Forelimb muscle (tissue), 1 donor: ENCODE data around the gene FIBP. TPM values are rescaled to one million over a fixed set of nuclear protein-coding genes. Genes with fewer than 3 reads are reported as not detected.

ENCODE experiments used
- DNase-seq: peaks from one replicate; pipeline ENCODE4 v3.0.0-alpha.2; 2013; ENCODE audit warnings: low read depth
- polyA plus RNA-seq: library from polyadenylated mRNA; unstranded; fragments of 120-200 nt; gene quantifications from one replicate; pipeline ENCODE4 v1.2.1, GENCODE V29; 2013; ENCODE audit not compliant: insufficient read length

The FIBP gene
- polyA plus RNA-seq, 1 donor, result 55.8 TPM

DNA sequence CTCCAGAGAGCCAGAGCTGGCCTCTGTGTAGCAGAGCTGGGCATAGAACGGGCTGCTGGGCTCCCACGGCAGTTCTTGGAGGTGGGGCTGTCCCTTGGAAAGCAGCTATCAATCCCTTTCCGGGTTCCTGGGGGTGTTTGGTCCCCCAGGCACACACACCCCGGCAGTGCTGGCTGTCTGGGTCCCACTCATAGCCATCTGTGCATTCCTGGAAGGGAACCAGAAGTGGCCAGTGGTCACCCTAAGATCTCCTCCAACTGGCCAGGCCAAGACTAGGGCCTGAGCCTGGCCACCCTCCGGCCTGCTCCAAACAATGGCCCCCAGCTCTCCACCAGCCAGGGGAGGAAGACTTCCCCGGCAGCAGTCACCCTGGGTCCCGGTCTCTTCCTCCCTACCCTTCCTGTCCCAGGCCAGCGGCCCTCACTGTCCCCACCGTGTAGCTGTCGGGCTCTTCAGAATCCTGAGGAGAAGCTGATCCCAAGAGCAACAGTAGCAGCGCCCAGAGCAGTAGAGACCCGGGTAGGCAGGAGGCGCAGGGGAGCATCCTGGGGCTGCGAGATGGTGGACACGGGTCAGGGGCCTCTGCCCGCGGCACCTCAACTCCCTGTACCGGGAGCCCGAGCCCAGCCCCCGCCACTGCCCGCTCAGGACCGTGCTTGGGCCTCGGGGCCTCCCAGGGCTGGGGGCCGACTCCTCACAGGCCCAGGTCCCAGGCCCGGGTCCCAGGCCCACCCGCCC lies 16.3 kb downstream of the FIBP start:
- no peak for DNase-seq

DNA sequence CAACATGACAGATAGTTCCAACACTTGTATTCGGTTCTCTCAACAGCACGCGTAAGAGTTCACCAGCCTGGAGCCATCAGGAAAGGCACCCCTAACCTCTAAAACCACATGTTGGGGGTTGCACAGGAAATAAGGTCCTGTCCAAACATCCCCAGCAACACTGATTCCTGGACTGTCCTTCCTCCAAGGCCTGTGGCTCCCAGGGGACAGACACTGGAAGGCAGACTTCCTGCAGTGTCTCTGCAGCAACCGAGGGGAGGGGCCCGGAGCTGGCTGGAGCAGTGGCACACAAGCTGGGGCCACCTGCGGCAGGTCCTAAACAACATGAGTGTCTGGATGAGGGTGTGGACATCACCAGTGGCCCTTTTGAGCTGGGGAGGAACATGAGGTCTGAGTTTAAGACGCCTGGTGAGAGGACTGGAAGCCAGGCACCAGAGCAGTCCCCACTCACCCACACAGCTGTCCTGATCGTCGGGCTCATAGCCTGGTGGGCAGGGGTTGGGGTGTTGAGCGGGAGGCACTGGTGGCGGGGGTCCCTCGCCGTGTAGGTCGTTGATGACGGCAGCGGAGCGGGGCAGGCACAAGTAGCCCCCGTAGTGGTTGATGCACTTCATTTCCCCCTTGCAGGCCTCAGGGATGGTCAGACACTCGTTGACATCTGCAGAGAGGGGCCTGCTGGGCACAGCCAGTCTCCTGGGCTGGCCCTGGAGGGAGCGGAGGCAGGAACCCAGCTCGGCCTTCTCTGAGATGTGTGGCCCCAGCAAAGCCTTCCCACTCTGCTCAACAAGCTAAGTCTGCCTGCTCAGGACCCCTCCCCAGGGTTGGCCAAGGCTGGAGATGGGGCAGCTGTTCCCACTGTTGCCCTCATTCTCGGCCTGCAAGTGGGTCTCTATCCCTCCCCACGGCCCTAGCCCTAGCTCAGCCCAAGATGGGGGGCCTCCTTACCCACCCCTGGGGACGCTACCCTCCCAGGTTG lies 17.3 kb downstream of the FIBP start:
- DNase-seq, result no peak

DNA sequence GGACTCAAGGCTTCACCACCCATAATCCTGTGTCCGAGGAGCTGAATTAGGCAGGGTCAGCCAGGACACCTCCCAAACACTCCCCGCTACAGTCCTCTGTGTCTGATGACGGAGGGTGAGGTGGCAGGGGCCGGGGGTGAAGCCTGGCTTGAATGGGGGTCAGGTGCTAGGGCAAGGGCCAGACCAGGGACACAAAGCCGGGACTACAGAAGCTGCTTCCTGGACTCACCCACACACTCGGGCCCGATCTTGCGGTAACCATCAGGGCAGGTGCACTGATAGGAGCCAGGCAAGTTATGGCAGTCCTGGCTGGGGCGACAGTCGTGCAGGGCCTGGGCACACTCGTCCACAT lies 18.0 kb downstream of the FIBP start:
- no peak for DNase-seq

DNA sequence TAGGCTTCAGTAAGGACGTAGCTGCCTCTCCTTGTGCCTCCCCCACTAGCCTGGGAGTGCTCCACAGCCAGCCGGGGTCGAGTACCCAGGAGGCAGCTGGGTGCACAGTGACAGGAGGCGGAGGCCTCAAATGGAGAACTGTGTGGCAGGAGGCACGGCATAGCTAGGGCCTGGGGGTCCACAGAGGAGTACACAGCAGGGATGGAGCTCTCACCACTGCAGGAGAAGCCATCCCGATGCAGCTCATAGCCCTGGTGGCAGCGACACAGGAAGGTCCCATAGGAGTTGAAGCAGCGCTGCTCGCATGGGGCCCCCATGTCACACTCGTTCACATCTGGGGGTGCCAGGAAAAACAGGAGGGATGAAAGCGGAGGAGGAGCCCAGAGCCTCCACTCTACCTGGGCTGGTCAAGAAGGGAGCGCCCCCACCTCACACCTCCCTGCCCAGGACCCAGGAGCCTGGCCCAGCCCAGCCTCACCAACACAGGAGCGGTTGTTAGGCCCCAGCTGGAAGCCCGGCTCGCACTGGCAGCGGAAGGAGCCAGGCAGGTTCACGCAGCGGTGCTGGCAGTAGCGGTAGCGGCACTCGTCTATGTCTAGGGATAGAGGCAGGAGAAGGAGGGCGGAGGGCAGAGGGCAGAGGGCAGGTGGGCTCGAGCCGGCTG lies 18.5 kb downstream of the FIBP start:
- DNase-seq, result no peak

DNA sequence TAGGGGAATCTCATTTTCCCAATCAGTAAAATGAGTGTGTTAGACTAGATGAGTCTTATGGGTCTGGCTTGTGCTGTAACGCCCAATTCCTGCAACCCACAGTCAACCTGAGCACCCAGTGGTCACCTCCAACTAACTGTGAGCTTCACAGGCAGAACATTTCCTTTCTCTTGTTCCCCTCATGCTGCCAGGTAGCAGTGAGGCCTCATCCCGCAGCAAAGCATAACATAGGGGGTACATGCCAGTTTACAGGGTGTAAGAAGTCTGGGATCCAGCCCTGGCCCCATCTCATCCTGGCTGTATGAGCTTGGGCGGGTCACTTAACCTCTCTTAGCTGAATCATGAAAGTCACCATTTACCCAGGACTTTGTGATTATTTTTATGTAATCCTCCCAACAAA lies 19.4 kb downstream of the FIBP start:
- no peak for DNase-seq

DNA sequence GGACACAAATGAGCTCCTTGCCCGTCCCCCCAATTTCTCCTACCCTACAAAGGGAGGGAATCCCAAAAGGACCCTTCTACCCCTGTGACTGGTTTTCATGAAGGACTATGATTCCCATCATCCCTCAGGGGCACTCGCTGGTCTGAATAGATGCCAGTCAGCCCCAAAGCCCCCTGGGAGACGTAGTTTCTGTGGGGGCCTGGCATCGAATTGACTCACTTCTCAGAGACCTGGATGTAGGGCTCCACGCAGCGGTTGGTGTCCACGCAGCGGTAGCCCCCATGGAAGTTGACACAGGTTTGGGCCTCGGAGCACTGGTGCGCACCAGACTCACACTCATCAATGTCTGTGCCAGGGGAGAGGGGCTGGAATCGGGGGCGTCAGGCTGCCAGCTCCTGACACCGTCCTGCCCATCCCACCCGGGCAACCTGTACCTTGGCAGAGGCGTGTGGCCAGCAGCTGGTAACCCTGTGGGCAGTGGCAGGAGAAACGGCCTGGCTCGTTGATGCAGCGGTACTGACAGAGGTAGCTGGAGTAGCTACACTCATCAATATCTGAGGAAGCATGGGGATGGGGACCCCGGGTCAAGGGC lies 20.1 kb downstream of the FIBP start:
- DNase-seq, result no peak

DNA sequence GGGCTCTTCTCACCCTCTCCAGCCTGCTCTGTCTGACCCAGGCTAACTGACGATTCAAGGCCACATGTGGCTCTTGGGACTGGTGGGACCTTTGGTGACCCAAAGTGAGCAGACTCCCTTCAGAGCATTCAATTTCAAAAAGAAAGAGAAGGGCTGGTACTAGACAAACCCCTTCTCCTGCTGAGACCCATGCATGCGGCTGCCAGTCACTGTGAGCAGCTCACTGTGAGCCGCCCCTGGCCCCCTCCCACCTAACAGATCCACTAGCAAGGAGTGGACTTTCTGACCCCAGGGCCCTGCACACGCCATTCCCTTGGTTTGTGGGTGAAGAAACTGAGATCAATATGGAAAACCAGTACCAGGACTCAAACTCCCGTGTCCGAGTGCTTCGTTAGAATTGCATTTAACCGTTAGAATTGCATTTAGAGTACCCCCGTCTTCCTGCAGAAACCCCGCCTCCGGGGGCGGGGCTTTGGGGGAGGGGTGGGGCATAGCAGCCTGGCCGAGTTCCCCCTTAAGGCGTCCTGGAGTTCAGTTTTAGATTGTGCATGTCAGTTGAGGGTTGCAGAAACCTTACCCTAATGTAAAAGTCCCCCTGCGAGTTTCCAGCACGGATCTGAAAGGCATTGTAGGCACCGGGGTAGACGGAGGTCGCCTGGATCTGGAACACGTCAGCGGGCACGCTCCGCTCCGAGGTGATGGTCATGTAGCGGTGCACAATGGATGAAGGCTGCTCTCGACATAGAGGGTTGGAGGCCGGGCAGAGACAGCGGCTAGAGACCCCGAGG lies 20.8 kb downstream of the FIBP start:
- no peak for DNase-seq

DNA sequence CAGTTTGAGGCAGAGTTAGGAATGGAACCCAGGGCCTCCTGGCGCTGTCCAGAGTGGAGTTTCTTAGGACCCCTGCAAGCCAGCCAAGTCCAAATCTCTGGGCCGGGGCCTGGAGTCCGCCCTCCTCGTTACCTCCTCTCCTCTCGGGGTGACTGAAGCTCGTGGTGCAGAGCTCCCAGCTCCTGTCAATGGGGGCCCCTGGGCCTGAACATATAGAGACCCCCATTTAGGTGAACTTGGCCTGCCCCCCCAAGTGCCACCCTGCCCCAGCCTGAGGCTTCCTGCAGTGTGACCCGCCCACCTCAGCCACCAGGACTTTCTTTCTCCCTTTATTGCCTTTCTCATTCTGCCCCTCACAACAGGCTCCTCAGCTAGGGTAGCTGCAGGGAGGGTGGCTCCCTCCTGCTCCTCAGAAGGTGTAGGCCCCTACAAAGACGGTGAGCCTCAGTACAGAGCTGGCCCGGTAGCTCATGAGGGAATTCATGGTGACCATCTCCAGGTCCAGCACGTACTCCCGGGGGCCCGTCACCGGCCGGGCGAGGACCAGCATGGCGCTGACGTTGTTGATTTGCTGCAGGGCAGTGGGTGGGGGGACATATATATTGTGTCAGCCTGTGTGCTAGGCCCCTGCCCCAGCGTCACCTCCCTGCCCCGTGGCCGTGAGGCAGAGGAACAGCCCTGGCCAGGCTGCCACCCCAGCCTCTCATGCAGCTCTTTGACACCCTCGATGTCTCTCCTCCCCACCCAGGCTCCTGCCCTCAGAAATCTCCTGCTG lies 21.6 kb downstream of the FIBP start:
- DNase-seq, result no peak

DNA sequence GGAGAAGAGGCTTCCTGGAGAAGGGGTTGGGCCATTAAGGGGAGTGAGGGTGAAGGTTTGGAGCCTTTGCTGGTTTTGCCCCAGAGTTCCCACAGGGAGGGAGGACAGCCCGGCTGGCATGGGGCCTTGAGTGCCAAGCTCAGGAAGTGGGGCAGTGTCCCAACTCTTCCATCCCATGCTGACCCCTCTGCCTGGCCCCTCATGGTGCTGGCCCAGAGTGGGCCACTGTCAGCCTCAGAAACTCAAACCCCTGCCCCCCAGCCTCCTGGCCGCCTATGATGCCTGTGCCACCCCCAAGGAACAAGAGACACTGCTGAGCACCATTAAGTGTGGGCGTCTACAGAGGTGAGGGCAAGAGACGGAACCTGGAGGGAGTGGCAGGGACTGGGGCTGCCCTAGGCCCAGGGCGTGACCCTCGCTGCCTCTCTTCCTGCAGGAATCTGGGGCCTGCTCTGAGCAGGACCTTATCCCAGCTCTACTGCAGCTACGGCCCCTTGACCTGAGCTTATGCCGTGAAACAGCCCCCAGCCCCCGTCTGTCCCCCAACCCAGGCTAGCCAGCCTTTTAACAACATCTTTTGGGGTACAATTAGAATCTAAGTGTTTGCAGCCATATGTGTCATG lies 22.6 kb downstream of the FIBP start:
- DNase-seq, result no peak

DNA sequence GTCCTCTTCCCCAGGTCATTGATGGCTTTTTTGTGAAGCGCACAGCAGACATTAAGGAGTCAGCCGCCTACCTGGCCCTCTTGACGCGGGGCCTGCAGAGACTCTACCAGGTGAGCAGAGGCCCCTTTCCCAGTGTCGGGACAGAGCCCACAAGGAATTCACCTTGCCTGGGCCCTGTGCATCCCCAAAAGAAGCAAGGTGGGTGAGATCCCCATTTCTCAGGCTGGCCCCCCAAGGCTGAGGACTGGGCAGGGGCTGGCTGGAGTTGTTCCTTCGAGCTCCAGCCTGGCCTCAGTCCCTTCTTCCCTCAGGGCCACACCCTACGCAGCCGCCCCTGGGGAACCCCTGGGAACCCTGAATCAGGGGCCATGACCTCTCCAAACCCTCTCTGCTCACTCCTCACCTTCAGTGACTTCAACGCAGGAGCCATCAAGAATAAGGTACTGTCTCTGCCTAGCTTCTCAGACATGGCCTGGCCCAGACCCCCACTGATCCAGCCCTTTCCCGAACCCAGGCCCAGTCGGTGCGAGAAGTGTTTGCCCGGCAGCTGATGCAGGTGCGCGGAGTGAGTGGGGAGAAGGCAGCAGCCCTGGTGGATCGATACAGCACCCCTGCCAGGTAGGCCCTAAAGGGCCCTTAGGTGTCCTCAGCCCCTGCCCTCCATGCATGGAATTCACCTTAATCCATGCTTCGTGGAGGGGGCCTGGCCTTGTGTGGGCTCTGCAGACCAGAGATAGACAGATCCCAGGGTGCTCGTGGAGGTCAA lies 23.4 kb downstream of the FIBP start:
- no peak for DNase-seq

DNA sequence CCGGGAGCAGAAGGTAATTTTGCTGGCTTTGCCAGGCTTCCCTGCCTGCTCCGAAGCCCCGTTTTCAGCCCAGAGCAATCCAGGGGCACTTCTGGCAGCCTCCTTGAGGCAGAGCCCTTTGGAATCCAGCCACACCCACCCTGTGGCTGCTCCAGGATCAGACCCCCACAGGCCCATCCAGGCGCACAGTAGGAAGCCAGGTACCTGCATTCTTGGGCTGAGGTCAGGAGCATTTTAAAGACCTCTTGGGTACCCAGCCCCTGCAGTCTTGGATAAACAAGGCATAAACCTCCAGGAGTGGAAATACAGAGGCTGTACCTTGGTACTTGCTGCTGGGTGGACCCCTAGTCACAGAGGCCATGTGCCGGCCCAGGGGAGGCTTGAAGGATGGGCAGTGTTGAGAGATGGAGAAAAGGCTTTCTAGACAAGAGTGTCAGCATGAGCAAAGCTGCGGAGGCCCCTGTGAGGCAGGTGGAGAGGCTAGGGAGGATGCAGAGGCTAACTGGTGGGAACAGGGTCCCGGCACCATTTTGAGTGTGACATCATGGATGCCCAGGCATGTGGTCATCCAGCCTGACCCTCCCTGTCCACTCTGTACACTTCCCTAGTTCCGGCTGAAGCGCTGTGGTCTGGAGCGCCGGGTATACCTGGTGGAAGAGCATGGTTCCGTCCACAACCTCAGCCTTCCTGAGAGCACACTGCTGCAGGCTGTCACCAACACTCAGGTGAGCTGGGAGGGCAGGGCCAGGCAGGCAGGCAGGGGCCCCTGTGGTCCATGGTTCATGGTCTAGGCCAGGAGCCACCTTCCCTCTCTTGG lies 24.2 kb downstream of the FIBP start:
- DNase-seq, result no peak

DNA sequence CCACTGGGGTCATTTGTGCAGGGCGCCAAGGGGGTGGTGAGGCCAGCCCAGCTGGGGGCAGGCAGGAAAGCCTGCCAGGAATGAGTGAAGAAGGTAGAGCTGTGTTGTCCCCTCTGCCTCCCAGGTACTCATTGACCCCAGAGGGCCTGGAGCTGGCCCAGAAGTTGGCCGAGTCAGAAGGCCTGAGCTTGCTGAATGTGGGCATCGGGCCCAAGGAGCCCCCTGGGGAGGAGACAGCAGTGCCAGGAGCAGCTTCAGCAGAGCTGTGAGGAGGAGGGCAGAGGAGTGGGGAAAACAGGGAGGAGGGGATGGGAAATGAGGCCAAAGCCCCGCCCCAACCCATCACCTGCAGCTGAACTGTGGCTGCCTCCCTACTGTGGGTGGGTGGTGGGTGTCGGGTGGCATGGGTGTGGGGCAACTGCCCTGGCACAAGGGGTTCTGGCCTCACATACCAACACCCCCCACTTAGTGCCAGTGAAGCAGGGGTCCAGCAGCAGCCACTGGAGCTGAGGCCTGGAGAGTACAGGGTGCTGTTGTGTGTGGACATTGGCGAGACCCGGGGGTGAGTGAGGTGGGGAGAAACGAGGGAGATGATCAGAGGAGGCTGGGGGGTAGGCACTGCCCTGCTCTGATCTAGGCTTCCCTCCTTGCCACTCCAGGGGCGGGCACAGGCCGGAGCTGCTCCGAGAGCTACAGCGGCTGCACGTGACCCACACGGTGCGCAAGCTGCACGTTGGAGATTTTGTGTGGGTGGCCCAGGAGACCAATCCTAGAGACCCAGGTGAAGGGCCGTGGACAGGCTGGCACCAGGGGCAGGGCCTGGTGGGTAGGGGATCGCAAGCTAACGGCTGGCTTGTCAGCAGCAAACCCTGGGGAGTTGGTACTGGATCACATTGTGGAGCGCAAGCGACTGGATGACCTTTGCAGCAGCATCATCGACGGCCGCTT lies 25.1 kb downstream of the FIBP start:
- no peak for DNase-seq

DNA sequence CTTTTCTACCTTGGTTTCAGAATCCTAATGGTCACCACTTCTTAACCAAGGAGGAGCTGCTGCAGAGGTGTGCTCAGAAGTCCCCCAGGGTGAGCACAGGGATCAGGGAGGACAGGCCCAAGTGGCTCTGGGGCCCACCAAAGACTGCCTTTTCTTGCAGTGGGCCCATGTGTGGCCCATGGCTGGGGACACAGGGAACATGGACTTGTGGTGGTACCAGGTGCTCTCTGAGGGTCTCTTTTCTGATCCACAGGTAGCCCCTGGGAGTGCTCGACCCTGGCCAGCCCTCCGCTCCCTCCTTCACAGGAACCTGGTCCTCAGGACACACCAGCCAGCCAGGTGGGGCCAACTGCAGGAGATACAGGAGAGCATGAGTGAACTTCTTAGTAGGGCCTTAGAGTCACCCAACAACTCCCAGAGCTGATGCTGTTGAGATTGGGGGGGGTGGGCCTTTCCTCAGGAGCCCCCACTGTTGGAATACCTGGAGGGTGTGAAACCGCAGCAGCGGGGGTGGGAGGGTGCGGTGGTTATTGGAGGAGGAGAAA lies 26.0 kb downstream of the FIBP start:
- no peak for DNase-seq

DNA sequence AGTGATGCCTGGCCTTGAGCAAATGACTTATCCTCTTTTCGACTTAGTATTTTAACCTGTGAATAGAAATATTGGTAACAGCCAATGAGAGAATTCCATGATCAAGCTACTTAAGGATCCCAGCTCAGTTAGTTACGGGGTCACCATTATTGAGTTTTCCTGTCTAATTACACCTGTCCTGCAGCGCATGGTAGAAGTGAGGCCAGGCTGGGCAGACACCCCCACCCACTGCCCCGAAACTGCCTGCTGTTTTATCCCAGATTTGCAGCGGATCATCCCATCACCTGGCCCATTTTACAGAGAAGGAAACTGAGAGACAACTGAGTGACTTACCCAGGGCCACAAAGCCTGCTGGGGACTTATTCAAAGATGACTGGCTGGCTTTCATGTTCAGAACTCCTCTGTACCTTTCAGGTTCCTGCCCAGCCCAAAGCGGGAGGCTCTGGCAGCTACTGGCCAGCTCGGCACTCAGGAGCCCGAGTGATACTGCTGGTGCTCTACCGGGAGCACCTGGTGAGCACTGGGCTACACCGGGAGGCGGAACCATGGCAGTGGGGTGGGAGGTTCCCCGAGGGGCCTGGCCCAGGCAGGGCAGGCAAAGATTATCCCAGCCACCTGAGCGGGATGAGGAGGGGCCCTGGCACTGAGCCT lies 26.6 kb downstream of the FIBP start:
- DNase-seq, result no peak

DNA sequence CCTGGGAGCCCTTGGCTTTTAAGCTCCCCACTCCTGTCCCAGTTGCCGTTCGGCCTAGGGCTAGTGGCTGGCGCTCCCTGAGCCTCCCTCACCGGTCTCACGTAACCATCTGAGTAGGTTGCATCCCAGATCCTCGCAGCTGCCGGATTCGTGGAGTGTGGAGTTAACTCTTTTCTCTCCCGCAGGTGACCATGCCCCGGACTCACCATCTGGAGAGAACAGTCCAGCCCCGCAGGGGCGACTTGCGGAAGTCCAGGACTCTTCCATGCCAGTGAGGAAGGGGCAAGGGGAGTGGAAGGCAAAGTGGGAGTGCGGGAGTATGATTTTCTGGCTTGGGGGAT lies 27.1 kb downstream of the FIBP start:
- no peak for DNase-seq
